Effector memory CD4-positive, alpha-beta T cell (primary cell): ENCODE results near the gene MDM2.
"Not testable (repeated sequence)": the region's sequence is repeated elsewhere in the genome, so short reads cannot be mapped to it uniquely, and the experiment has no call there.

Source experiments
- DNase-seq, 3 donors: peaks; one replicate each; pipeline ENCODE4 v3.0.0-alpha.2; 2020
- H3K27ac ChIP-seq: 2 replicates; pipeline ENCODE4 v1.7.0; 2013; ENCODE audit warnings: mild to moderate bottlenecking, low read length, moderate library complexity; ENCODE audit not compliant: insufficient read depth, poor library complexity, severe bottlenecking
- H3K27me3 ChIP-seq: replicated peaks from 2 replicates; pipeline ENCODE4 v1.7.0; 2013; ENCODE audit warnings: mild to moderate bottlenecking, low read length; ENCODE audit not compliant: insufficient read depth, control insufficient read depth, poor library complexity, severe bottlenecking
- H3K36me3 ChIP-seq: 2 replicates; pipeline ENCODE4 v1.7.0; 2013; ENCODE audit warnings: mild to moderate bottlenecking, low read length, moderate library complexity; ENCODE audit not compliant: control insufficient read depth, insufficient read depth
- H3K4me1 ChIP-seq: 2 replicates; pipeline ENCODE4 v1.7.0; 2013; ENCODE audit warnings: low read length, mild to moderate bottlenecking; ENCODE audit not compliant: control insufficient read depth, insufficient read depth, poor library complexity, severe bottlenecking
- H3K4me3 ChIP-seq: 2 replicates; pipeline ENCODE4 v1.7.0; 2013; ENCODE audit warnings: low read length, low read depth, mild to moderate bottlenecking; ENCODE audit not compliant: insufficient read depth, poor library complexity, severe bottlenecking
- H3K9me3 ChIP-seq: 2 replicates; pipeline ENCODE4 v1.7.0; 2013; ENCODE audit warnings: mild to moderate bottlenecking, low read length, moderate library complexity; ENCODE audit not compliant: control insufficient read depth

MDM2 gene

DNA sequence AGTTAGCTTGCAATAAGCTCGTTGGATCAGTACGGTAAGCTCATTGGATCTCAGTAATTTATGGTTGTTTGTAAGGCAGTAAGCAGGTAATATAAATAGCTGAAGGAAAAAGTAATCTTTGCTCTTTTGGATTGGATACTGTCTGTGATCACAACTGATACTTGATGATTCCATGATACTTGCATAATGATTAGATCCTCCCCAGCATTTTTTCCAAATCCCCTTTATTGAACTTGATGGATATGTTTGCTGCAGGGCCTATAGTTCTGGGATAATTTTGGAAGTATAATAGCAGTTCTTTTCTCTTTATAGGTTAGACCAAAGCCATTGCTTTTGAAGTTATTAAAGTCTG is 5.2 kb downstream of the MDM2 start:
- H3K27me3 ChIP-seq, result no peaks in the 10 kb centered on the region
- H3K9me3 ChIP-seq, result no peaks in the 10 kb centered on the region
- H3K4me1 ChIP-seq, result peaks cover 6% of the 10 kb centered on the region
- H3K4me3 ChIP-seq, result no peak overlapping the region
- H3K27ac ChIP-seq, result no peak overlapping the region
- H3K36me3 ChIP-seq, result peaks cover 21% of the 10 kb centered on the region
- DNase-seq, result no peak

DNA sequence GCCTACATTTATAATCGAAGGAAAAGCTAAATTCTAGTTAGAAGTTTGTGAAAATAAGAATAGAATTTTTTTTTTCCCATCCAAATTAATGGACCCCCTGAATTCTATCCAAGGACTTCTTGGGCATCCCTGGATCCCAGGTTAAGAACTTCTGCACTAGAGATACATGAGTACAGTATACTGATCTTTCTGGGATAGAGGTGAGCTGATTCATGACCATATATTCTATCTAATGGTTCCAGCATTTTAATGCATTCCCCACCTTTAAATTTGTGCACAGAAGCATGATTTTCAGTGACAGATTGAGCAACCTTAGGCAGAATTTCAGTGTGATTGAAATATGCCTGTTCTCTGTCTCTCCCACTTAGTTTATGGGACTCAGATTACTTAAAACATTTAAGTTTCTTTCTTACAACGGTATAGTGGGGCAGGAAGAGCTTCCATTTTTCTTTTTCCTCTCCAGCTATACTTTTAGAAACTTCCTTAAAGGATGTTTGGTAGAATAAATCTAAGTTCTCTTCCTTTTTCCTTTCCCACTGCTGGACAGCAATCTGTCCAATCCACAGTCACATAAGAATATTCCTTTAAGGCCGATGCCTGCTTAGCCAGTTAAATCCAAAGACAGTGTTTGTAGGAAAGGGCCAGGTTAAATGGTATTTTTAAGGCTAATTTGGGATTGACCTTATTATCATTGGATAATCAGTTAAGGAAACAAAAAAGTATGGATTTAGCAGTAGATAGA is 6.7 kb downstream of the MDM2 start:
- peaks cover 6% of the 10 kb centered on the region for H3K4me1 ChIP-seq
- H3K4me3 ChIP-seq, result no peak overlapping the region
- no peak overlapping the region for H3K27ac ChIP-seq
- no peaks in the 10 kb centered on the region for H3K27me3 ChIP-seq
- H3K36me3 ChIP-seq, result peaks cover 26% of the 10 kb centered on the region
- H3K9me3 ChIP-seq, result no peaks in the 10 kb centered on the region
- DNase-seq, result no peak

DNA sequence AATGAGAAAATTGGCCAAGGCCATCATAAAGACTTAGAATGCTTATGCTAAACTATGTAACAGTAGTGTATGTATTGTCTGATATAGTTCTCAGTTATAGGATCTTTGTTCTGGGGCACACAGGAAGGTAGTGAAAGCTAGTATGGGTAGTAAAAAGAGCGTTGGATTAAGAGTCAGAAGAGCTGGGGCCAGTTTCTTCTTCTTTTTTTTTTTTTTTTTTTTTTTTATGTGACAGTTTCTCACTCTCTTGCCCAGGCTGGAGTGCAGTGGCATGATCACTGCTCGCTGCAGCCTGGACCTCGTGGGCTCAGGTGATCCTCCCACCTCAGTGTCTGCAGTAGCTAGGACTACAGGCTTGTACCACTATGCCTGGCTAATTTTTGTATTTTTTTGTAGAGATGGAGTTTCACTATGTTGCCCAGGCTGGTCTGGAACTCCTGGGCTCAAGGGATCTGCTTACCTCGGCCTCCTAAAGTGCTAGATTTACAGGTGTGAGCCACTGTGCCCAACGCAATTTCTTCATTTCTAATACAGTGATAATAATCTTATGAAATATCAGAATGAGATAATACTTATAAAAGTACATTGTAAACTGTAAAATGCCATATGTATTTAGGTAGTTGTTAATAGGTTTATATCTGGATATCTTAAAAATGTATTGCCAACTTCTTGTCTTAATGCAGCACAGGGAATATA is 7.4 kb downstream of the MDM2 start:
- no peak for DNase-seq
- Histone ChIP-seq H3K36me3 (peaks cover 32% of the 10 kb centered on the region), H3K4me1 (peaks cover 6% of the 10 kb centered on the region), H3K27me3 (no peaks in the 10 kb centered on the region), H3K9me3 (no peaks in the 10 kb centered on the region), H3K4me3 (no peak overlapping the region), H3K27ac (no peak overlapping the region)

DNA sequence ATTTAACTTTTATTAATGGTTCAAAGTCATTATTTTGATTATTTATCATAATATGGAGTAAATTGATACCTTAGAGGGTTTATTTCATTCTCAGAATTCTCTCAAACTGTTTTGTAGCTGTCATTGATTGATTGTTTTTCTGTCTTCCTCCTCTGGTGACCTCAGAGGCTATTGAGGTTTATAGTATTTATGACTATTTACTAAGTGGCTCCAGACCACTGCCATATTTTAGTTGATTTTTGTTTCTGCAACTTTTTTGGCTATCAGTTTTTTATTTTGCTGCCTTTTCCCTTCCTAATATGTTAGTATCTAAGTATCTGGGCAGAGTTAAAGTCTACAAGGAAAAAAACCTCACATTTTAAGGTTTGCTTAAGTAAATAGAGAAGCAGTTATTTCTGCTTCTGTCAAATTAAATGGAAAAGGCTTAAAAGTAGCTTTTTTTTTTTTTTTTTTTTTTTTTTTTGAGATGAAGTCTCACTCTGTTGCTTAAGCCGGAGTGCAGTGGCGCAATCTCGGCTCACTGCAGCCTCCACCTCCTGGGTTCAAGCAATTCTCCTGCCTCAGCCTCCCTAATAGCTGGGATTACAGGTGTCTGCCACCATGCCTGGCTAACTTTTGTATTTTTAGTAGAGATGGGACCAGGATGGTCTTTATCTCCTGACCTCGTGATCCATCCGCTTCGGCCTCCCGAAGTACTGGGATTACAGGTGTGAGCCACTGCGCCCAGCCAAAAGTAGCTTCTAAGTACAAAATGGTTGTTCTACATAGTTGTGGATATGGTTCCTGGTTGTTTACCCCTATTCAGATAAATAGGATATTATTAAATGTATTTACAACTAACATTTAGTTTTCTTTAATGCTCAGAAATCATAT is 8.2 kb downstream of the MDM2 start:
- no peak overlapping the region for H3K27ac ChIP-seq
- H3K9me3 ChIP-seq, result no peaks in the 10 kb centered on the region
- H3K4me1 ChIP-seq, result peaks cover 6% of the 10 kb centered on the region
- H3K36me3 ChIP-seq, result peaks cover 32% of the 10 kb centered on the region
- no peaks in the 10 kb centered on the region for H3K27me3 ChIP-seq
- DNase-seq, result no peak
- H3K4me3 ChIP-seq, result no peak overlapping the region

DNA sequence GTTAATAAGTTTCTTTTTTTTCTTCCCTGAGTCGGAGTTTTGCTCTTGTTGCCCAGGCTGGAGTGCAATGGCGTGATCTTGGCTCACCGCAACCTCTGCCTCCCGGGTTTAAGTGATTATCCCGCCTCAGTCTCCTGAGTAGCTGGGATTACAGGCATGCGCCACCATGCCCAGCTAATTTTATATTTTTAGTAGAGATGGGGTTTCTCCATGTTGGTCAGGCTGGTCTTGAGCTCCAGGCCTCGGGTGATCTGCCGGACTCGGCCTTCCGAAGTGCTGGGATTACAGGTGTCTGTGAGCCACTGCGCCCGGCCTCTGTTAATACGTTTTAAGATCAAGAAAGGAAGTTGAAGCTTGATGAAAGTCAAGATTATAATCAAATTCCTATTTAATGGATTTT is 11.5 kb downstream of the MDM2 start:
- not testable (repeated sequence) for H3K27ac ChIP-seq, H3K9me3 ChIP-seq, H3K27me3 ChIP-seq, DNase-seq, H3K4me3 ChIP-seq, H3K4me1 ChIP-seq
- peaks cover 48% of the 10 kb centered on the region for H3K36me3 ChIP-seq

DNA sequence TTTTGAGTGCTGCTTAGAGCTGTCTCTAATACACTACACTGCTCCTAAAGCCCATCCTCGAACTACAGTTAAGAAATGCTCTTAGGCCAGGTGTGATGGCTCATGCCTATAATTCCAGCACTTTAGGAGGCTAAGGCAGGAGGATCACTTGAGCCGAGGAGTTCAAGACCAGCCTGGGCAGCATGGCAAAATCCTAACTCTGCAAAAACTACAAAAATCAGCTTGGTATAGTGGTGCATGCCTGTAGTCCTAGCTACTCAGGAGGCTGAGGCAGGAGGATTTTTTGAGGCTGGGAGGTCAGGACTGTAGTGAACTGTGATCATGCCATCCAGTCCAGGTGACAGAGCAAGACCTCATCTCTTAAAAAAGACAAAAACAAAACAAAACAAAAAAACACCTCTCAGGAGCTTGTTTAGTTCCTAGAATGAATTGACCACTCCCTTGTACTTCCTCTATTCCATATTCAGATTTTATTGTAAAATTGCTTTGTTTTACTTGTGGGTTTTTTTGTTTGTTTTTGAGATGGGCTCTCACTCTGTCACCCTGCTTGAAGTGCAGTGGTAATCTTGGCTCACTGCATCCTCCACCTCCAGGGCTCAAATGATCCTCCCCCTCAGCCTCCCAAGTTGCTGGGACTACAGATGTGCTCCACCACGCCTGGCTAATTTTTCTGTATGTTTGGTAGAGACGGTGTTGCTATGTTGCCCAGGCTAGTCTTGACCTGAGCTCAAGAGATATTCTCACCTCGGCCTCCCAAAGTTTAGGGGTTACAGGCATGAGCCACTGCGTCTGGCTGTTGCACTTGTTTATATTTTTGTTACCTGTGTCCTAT is 13.6 kb downstream of the MDM2 start:
- no peak overlapping the region for H3K27ac ChIP-seq
- H3K27me3 ChIP-seq, result no peaks in the 10 kb centered on the region
- no peak for DNase-seq
- no peaks in the 10 kb centered on the region for H3K4me1 ChIP-seq
- no peak overlapping the region for H3K4me3 ChIP-seq
- H3K36me3 ChIP-seq, result peaks cover 48% of the 10 kb centered on the region
- no peaks in the 10 kb centered on the region for H3K9me3 ChIP-seq

DNA sequence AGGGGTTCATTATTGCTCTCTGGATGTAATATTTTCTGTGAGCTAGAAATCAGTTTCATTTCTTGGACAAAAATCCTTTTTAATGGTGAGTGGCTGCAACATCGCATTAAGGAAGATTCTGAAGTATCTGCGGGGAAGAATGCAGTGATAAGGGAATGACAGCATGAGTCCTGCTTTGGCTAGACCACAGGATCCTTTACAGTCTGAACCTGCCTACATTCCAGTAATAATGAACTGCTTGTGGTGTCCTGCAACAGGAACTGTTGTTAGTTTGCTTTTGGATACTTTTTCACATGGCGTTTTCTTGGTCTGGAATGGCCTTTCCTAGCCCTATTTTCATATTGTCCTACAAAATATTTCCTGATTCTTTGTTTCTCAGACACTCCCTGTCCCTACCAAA is 15.7 kb downstream of the MDM2 start:
- Histone ChIP-seq H3K4me3 (no peak overlapping the region), H3K9me3 (no peaks in the 10 kb centered on the region), H3K36me3 (peaks cover 50% of the 10 kb centered on the region), H3K27ac (no peak overlapping the region), H3K4me1 (no peaks in the 10 kb centered on the region), H3K27me3 (no peaks in the 10 kb centered on the region)
- DNase-seq, result no peak

DNA sequence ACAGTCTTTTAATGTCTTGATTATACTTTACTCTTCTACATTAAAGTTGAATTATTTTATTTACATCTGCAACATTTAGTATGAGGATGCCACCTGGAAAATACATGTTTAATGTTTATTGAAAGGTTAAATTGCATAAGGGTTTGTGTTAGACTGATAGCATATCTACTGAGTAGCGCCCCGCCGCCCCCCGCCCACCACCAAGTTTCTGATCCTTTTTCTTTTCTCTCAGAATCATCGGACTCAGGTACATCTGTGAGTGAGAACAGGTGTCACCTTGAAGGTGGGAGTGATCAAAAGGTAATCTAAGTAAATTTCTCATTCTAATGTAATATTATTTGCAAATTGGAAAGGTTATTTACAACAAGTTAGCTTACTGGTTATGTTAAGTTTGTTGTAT is 16.2 kb downstream of the MDM2 start:
- Histone ChIP-seq H3K9me3 (no peaks in the 10 kb centered on the region), H3K36me3 (peaks cover 50% of the 10 kb centered on the region), H3K4me1 (no peaks in the 10 kb centered on the region), H3K27me3 (no peaks in the 10 kb centered on the region), H3K4me3 (no peak overlapping the region), H3K27ac (no peak overlapping the region)
- no peak for DNase-seq

DNA sequence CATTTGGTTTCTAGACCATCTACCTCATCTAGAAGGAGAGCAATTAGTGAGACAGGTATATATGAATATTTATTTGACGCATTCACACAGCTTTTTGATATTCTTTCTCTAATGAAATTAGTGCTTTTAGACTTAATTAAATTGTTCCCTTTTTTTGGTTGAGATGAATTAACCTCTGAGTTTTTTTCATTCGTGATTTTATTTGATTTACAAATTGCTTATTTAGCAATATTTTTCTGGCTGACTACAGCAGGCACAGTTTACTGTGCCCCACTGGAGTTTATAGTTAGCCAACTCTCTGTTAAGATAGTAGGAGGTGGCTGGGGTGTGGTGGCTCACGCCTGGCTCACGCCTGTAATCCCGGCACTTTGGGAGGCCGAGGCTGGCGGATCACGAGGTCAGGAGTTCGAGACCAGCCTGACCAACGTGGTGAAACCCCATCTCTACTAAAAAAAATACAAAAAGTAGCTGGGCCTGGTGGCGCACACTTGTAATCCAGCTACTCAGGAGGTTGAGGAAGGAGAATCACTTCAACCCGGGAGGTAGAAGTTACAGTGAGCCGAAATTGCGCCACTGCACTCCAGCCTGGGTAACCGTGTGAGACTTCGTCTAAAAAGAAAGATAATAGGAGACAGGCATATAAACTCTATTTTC is 16.7 kb downstream of the MDM2 start:
- Histone ChIP-seq H3K36me3 (peaks cover 46% of the 10 kb centered on the region), H3K9me3 (no peaks in the 10 kb centered on the region), H3K27me3 (no peaks in the 10 kb centered on the region), H3K4me3 (no peak overlapping the region), H3K27ac (no peak overlapping the region), H3K4me1 (no peaks in the 10 kb centered on the region)
- DNase-seq, result no peak
